SK-MEL-5 (cell line): ENCODE data around the gene MYZAP. TPM values are rescaled to one million over a fixed set of nuclear protein-coding genes. Genes with fewer than 3 reads are reported as not detected.

Experiments used
- DNase-seq: peaks from one replicate; pipeline ENCODE4 v3.0.0-alpha.2; 2016; ENCODE audit warnings: low read depth, low spot score
- in situ Hi-C: cut with HindIII; loops from 2 replicates; pipeline ENCODE4 v1.10.0; 2016; ENCODE audit warnings: low sequenced_read_pairs, high pct_unique_total_duplicates, low pct_unique_long_range_greater_than_20kb
- polyA plus RNA-seq, 2 experiments: library from polyadenylated mRNA; depleted of rRNA; stranded (reverse); fragments of >200 nt; gene quantifications; 2 replicates each; pipeline ENCODE4 v1.2.3, GENCODE V29; 2015
- total RNA-seq: library from RNA; depleted of rRNA; stranded (reverse); fragments of >200 nt; shearing (Covaris generic); gene quantifications from 2 replicates; pipeline ENCODE4 v1.2.3, GENCODE V29; 2014; rRNA removed

MYZAP gene, protein sequence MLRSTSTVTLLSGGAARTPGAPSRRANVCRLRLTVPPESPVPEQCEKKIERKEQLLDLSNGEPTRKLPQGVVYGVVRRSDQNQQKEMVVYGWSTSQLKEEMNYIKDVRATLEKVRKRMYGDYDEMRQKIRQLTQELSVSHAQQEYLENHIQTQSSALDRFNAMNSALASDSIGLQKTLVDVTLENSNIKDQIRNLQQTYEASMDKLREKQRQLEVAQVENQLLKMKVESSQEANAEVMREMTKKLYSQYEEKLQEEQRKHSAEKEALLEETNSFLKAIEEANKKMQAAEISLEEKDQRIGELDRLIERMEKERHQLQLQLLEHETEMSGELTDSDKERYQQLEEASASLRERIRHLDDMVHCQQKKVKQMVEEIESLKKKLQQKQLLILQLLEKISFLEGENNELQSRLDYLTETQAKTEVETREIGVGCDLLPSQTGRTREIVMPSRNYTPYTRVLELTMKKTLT
- total RNA-seq = 0.21 TPM in 1 of 2 replicates, not detected in the other
- polyA plus RNA-seq (2015; cell fraction: cytosol; rRNA removed) = not detected in 2 replicates
- polyA plus RNA-seq (2015; cell fraction: nucleus; rRNA removed) = not detected in 2 replicates

DNA sequence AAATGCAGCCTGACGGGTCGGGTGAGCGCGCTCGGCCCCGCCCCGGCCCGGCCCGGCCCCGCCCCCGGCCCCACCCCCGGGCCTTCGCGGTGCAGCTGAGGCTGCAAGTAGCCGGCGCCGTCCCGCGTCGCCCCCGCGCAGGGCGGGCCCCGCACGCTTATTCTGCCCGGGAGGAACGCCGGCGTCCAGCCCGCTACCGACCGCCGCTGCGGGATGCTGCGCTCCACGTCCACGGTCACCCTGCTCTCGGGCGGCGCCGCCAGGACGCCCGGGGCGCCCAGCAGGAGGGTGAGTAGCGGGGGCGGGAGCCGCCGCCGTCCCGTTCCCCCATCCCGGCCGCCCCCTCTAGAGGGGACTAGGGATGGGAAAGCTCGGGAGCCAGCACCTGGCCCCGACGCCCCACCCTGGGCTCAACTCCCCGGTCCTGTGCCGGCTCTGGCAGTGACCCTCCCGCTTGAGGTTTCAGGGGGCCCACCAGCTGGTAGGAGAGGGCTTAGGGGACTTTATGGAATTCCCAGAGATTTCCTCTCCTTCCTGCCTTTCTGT, at the start of gene MYZAP:
Gene MYZAP, plus strand, starts transcription at position 83 of the 546 bp plus-strand sequence. Its CDS starts 131 bp downstream, at position 214.
- in situ Hi-C loops = no loop called here
- DNase-seq = no peak

DNA sequence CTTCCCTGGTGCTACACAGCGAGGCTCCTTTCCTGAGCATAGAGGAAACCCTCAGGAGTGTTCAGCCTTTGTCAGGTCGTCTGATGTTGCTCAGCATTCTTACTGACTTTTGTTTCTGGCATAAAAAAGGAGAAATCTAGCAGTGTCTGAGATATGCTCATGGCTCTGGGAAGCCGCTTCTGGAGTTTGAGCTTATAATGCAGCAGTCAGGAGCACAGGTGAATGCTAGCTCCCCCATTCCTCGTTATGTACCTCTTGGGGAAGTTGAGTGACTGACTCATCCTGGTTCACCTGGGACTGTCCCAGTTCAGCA, 49.2 kb upstream of the MYZAP start:
- in situ Hi-C loops = no loop called here
- DNase-seq = no peak

DNA sequence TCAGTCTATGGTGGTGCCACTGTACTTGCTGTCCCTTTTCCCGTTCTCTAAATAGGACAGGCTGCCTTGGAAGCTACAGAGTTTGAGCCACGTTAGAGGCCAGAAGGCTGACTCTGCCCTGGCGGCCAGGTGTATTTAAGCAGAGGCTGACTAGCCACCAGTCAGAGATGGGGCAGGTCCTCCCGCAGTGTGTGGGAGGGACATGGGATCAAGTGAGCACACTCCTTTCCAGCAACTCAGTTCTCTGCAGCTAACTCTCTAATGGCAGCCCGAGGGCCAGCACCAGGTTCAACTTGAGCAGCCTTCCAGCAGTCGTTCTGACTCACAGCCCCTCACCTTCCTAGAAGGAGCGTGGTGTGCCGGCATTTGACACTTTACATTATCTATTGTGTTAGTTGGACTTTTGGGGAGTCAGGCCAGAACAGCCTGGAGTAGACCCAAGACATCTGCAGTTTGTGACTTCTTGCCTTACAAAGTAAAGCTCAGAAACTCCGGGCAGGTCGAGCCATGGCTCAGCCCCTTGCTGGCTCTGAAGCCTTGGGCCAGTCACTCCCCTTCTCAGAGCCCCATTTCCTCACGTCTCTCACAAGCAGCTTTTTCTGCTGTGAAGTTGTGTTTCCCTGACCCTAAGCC, 46.7 kb upstream of the MYZAP start:
- no peak for DNase-seq
- in situ Hi-C loops = no loop called here

DNA sequence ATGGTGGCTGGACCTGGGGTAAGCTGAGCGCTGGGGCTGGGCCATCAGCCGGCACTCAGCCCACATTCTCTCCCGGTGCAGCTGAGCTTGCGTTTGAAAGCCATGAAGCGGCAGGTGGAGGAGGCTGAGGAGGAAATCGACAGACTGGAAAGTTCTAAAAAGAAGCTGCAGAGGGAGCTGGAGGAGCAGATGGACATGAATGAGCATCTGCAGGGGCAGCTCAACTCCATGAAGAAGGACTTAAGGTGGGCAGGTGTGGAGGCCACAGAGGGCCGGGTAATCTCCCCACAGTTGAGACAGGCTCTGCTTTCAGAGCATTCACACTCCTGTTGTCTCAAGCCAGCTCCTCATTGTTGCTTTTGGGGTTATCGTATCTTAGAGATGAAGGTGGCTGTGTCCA, 45.7 kb upstream of the MYZAP start:
- DNase-seq = no peak
- in situ Hi-C loops = no loop called here

DNA sequence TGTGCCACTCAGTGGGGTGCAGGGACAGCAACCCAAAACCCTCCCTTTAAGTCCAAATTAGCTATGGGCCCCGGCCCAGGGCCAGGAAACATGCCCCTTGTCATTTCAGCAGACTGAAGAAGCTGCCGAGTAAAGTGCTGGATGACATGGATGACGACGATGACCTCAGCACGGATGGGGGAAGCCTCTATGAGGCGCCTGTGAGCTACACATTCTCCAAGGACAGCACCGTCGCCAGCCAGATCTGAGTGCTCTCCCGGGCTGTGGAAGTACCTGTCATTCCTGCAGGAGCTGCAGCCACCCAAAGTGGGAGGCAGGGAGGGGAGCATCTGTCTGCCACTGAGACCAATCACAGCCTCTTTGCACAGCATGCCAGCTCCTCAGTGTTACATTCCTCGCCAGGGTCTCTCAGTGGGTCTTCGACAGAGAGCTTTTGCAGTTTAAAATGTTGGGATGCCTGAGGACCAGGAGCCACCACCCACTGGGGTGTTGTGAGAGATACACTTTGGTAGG, 44.4 kb upstream of the MYZAP start:
- no peak for DNase-seq
- in situ Hi-C loops = no loop called here

DNA sequence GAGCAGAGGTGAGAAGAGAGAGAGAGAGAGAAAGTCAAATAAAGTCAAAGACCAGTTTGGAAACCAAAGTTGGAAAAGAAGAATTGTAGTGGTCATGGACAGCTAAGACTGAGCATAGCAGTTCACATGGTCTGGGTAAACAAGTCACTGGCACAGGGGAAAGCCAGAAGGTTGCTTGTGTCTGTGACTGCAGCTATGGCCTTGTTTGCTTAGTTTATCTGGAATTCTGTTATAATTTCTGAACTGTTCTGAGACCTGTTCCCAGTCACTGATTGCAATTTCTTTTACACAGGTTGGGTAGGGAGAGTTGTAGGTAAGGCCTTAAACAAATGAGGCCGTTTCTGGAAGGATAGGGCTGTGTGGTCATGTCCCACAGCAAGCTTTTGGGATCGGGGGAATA, 43.4 kb upstream of the MYZAP start:
- in situ Hi-C loops = no loop called here
- DNase-seq = no peak

DNA sequence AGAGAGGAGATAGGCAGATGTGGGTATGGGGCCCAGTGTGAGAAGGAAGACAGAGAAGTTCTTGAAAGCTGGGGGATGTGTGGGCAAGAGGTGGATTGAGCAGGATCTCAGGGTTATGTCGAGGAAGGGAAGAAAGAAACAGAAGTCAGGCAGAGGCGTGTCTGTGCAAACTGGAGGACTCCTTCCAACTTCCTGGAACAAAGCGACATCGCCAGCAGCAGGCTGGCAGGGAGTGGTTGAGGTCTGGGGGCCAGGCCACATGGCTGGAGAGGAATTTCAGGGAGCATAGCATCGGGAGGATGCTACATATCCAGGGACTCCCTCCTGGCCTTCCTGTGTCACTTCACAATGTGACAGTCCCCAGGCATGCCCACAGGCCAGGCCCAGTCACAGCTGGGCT, 42.9 kb upstream of the MYZAP start:
- in situ Hi-C loops = no loop called here
- DNase-seq = no peak

DNA sequence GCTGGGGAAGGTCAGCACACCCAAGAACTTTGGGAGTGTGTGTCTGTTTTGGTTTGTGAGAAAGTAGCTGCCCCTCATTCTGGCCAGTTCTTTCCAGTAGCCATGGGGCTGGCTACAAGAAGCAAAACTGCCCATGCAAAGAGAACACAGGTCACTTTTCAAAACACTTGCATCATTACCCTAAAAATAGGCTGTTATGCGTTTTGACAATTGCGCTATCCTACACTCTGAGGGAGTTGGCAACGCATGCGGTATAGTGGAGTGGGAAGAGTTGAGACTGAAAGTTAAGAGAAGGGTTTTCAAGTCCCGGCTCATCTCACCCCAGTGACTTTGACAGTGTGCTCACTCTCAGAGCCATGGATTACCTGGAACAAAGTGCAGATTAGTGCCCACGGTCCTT, 41.8 kb upstream of the MYZAP start:
- in situ Hi-C loops = no loop called here
- no peak for DNase-seq

DNA sequence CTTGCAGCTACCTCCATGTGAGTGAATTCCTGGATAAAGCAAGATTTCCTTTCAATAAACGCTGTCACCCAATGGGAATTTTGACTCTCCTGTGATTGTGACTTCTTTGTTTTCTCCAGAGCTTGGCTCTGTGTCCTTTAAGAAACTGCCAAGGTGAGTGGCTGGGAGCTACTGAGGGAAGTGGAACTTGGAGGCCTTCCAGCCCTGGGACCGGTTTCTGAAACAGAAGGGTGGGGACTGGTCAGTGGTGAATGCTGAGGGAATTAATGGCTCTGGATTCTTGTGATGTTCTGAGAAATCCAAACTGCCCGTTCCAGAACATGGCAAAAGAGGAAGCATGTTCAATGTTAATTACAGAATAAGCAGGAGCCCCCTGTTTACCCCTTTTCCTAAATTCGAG, 41.1 kb upstream of the MYZAP start:
- DNase-seq = no peak
- in situ Hi-C loops = no loop called here

DNA sequence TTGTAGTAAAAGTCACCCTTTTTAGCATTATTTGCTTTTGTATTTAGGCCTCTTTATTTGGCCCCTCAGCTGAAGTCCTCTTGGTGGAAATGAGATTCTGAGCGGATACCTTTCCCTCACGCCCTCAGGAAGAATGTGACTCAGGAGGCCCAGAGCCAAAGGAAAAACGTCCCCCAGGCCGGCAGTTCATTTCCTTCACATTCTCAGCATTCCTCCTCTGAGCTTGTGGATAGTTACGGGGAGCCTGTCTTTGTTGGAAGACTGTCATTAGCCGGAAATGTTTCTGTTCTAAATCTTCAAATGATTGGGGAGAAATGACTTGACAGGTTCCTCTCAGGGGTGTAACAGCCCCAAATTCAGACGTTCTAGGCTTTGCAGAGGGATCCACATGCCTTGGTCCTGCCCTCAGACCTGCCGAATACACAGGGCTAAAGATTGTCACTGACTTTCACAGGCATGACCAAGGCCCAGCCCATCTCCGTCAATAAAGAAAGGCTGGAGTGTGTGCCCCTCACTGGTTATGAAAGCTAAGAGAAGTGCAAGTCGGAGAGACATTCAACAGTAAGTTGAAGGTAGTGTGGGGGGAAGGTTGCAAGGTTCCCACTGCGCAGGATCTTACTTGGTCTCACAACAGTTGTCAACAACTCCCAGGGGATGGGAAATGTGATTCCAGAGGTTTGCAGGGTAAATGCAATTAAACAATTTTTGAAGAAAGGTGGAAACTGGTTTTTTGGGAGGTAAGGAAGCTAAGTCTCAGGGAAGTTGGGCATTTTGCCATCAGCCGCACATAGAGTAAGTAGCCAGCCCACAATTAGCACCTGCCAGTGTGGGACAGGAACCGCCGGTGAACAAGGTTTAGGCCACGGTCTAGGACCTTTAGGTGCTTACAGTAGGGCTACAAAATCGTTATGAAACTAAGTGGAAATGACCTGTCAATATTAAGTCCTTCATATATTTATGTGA, 39.7 kb upstream of the MYZAP start:
- no peak for DNase-seq
- in situ Hi-C loops = no loop called here

DNA sequence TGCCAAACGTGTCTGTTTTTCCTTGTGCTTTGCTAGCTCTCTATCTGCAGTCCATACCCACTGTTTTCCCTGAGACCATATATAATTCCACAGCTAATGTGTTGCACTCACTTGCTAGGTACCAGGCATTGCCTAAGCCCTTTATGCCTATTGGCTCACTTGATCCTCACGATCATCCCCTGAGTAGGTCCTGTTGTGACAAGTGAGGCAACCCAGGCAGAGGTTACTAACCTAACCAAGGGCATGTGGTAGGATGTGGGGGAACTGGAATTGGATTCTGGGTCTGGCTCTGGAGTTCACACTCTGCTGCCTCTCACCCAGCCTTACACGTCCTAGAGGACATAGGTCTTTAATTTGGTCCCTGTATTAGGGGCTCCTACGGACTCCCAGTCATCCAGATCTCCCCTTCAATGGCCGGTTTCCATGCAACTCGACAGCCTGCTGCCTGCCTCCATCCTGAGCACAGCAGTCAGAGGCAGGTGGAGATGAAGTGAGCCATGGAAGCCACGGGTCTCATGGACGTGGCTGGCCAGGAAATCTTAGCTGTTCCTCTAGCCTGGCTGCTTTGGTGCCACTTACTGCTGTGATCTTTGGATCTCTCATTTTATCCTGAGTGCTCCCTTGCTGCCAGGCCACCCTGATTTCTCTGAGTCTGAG, 38.9 kb upstream of the MYZAP start:
- in situ Hi-C loops = no loop called here
- no peak for DNase-seq

DNA sequence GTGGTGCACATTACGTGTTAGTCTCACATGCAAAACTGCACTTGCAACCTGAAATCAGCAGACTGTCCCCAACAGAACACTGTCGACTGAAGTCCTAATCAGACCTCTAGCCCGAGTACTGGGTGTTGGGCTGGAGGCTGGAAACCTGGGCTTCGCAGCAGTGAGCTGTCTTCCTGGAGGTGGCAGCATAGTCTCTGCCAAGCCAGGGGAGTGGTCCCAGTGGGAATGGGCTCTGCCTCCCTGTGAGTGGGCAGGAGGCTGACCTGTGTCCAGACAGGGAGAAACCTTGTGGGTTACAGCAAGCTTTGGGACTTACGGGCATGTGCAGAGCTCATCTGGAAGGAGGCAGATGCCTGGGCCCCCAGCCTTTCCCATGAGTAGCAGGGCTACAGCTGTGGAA, 38.2 kb upstream of the MYZAP start:
- in situ Hi-C loops = no loop called here
- DNase-seq = no peak

DNA sequence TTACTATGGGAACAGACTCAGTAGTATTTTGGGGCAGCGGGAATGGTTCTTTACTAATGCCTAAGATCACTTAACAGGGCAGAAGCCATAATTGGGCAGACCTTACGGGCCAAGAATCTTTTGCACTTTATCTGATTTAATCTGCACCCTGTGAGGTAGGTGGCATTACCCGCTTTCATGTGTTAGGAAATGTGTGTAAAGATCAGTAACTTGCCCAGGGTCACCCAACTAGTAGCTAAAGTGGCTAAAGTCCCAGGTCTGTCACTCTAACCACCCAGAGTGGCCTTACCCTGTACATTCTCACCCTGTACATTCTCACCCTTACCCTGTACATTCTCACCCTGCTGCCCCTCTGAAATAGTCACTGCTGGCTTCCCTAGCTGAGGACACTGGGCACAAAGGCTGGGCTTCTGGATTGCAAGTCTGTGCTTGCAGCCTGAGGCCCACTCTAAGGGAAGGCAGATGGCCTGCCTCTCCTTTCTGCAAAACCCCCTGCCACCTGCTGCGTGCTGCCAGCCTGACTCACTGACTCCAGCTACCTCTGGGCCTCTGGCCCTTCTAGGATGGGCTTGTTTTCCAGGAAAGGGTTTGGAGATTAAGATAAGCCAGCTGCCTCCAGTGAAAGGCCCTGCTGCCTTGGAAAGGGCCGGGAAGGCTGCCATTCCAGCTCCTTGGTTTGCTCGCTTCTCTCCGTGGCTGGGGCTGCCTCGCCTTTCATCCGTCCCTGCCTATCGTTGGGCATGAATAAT, 37.5 kb upstream of the MYZAP start:
- in situ Hi-C loops = no loop called here
- DNase-seq = no peak

DNA sequence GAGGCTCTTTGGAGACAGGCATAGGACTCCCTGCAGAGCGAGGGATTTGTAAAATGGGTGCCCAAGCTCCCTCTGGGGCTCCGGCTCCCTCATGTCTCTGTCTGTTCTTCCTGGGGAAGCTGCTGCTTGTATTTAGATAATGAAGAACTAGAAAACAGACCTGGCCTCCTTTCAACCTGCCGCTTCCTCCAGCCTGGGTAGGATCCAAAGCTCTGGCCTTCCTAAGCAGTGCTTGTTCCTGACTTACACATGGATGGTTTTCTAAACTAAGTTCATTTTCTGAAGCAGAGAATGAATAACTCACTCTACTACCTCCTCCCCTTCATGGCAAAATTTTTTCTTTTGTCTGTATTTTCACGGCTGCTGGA, 36.9 kb upstream of the MYZAP start:
- in situ Hi-C loops = no loop called here
- no peak for DNase-seq

DNA sequence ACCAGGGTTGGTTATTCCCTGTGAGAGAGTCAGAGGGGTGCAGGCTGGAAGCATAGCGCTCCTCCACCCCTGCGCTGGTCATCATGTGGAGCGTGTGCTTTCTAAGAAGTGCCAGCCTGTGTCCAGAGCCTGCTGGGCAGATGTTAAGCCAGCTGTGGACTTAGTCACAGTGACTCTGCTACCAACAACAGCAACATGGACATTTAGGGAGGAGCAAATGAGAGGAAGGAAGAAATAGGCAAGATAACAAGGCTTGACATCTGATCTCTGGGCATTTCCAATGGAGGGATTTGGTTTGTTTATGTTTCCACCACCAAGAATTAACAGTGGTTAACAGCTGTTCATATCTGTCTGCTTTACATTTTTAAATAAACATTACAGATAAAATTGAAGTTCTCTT, 36.4 kb upstream of the MYZAP start:
- in situ Hi-C loops = no loop called here
- DNase-seq = no peak

DNA sequence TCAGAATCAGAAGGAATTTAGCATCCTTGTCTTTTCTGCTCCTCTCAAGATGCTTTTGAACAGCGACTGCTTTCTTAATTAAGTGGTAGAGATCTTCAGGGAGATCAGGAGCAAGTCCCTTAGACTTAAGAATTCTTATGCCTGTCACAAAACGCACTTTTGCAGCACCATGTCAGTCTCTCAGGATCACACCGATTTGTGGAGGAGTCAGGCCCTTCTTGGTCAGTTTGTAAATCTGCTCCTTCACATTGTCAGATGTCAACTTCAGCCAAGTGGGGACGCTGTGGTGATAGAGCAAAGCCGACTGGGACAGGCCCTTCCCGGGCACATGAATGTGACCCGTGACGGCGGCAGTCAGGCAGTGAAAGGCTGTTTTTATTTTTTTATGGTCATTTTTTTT, 35.7 kb upstream of the MYZAP start:
- in situ Hi-C loops = no loop called here
- DNase-seq = no peak

DNA sequence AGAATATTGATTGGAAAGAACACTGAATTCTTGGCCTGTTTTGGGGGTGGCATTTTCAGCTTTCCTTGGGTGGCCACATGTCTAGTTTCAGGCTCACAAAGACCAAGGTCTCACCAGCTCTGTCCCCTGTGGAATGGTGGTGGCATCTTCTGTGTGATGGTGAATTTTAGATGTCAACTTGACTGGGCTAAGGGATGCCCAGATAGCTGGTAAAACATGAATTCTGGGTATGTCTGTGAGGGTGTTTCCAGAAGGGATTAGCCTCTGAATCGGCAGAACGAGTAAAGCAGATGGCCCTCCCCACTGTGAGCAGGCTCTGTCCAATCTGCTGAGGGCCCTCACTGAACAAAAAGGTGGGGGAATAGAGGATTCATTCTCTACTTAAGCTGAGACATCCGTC, 34.4 kb upstream of the MYZAP start:
- in situ Hi-C loops = no loop called here
- no peak for DNase-seq
